Kasumi-1 (cell line): ENCODE data around the gene MIEF2.

ENCODE experiments used
- DNase-seq, 2 experiments: peaks; one replicate each; lab custom pipeline; 2025; lab: John Stamatoyannopoulos, UW

Gene MIEF2

DNA sequence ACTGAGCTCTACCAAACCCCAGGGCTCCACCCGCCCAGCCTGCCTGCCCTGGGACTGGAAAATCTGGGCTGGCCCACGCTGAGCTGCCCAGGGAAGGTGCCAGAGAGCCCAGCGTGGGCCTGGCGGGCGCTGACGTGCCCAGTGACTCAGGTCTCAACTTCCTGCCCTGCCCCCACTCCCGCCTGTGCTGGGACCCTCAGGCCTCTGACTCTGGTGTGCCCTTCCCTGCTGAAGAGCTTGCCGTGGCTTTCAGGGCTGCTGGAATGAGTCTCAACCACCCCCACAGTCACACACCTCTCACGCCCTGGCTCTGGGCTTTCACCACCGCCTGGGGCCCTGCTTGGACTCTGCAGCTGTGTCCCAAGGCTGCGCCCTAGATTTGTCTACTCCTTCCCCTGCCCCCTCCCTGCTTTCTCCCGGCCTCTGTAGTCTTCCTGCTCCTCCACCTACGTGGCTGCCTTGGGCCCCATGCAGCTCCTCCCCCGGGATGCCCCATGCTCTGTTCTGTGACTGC, 24.7 kb upstream of the MIEF2 start:
- no peak for DNase-seq

DNA sequence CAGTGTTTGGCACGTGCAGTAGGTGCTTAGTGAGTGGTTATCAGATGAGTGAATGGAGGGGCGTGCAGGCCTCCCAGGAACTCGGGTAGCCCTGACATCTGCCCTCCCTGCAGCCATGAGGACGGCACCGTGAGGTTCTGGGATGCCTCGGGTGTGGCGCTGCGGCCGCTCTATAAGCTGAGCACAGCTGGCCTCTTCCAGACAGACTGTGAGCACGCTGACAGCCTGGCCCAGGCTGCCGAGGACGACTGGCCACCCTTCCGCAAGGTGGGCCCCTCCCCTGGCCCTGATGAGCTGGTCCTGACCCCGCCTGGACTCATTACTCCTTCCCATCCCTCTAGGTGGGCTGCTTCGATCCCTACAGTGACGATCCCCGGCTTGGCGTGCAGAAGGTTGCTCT, 24.0 kb upstream of the MIEF2 start:
- DNase-seq, result no peak

DNA sequence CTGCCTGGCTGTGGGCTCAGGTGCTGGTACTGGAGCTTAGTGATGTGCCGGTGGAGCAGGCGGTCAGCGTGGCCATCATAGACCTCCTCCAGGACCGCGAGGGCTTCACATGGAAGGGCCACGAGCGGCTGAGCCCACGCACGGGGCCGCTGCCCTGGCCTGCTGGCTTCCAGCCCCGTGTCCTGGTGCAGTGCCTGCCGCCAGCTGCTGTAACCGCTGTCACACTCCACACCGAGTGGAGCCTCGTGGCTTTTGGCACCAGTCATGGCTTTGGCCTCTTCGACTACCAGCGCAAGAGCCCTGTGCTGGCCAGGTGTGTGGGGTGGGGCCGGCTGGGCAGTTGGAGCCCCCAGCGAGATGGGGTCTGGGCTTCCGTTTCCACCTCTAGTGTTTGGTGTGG, 23.0 kb upstream of the MIEF2 start:
- DNase-seq, result no peak

DNA sequence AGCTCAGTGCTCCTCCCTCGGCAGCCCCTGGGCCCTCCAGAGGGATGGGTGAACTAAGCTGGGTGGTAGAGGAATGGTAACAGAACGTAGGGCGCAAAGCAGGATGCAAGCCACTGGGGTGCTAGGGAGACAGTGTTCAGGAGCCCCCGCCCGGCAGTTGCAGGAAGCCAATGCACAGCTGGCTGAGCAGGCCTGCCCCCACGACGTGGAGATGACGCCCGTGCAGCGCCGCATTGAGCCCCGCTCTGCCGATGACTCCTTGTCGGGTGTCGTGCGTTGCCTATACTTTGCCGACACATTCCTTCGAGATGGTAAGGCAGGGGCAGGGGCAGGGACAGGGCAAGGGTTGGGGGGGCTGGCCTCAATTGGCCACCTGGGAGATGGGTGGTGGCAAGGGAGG, 22.2 kb upstream of the MIEF2 start:
- no peak for DNase-seq

DNA sequence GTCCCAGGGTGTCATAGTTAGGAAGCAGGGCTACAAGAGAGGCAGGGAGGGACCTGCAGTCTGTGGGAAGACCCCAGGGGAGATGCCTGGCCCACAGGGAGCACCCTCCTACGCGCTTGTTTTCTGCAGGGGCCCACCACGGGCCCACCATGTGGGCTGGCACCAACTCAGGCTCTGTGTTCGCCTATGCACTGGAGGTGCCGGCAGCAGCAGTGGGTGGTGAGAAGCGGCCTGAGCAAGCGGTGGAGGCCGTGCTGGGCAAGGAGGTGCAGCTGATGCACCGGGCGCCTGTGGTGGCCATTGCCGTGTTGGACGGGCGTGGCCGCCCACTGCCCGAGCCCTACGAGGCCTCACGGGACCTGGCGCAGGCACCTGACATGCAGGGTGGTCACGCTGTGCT, 20.0 kb upstream of the MIEF2 start:
- DNase-seq, result no peak

DNA sequence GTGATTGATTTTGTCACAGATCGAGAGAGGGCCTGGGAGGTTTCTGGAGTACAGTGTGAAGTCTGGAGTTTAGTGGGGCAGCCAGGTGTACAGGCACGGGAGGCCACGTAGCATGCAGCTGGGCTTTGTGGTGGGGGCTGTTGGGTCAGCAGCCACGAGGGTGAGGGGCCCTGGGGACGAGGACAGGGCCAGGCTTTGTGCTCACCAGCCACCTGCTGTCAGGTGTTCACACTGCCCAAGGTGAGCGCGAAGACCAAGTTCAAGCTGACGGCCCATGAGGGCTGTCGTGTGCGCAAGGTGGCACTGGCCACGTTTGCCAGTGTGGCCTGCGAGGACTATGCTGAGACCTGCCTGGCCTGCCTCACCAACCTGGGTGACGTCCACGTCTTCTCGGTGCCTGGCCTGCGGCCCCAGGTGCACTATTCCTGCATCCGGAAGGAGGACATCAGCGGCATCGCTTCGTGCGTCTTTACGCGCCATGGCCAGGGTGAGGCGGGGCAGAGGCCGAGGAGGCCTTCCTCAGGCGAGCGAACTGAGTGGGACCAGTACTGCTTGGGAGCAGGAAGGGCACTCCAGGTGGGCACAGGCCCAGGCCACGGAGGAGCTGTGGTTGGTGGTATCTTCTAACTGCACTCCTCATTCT, 19.1 kb upstream of the MIEF2 start:
- no peak for DNase-seq

DNA sequence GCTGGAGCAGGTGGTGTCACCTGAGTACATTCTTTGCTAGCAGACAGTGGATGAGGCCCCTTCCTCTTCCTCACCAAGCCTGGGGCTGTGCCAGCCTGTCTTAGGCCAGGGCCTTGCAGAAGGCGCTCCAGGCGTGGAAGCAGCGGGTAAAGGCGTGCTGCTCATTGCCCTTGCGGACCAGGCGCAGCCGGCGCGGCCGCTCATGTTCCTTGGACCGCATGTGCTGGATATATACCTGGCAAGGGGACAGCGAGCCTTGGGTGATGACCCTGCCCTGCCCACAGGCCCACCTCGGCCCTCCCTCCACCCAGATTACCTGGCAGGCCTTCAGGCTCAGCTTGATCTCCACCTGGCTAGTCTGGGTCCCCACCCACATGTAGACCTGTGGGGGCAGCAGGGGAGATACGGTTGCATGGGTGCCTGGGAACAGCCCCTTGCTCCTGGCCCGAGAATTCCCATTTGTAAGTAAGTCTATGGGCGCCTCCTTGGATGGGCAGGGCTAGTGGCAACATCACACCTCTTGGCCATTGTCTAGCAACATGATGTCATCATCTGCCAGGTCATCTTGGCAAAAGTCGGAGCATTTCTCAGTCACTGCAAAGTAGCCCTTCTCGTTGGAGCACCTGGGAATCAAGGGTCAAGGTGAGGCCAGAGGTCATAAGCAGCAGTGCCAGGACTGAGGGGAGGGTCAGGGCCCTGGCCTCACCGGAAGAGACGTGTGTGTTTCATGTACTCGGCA, 15.3 kb upstream of the MIEF2 start:
- DNase-seq, result no peak

DNA sequence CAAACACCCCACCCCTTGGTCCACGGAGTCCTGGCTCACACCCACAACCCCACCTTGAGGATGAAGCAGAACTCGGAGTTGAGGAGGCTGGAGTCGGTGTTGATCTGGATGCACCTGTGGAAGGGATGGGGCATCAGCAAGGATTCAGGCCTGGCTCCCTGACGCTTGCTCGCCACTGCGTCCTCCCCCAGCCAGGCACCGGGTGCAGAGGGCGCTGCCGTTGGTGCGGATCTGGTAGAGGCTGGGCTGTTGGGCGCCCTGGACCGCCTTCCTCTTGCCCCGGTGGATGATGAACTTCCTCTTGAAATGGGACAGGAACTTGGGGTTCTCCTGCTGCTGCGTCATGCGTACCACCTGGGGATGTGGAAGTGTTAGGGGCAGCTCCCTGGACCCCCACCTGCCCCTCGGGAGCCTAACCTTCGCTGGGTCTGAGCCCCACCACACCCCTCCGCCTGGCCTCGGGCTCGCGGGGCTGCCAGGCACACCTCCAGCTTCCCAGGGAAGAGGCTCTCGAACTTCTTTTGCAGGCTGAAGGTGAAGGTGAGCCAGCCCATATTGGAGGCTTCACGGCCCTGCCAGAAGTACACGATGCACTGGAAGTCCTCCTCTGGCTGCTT, 14.2 kb upstream of the MIEF2 start:
- DNase-seq, result no peak

DNA sequence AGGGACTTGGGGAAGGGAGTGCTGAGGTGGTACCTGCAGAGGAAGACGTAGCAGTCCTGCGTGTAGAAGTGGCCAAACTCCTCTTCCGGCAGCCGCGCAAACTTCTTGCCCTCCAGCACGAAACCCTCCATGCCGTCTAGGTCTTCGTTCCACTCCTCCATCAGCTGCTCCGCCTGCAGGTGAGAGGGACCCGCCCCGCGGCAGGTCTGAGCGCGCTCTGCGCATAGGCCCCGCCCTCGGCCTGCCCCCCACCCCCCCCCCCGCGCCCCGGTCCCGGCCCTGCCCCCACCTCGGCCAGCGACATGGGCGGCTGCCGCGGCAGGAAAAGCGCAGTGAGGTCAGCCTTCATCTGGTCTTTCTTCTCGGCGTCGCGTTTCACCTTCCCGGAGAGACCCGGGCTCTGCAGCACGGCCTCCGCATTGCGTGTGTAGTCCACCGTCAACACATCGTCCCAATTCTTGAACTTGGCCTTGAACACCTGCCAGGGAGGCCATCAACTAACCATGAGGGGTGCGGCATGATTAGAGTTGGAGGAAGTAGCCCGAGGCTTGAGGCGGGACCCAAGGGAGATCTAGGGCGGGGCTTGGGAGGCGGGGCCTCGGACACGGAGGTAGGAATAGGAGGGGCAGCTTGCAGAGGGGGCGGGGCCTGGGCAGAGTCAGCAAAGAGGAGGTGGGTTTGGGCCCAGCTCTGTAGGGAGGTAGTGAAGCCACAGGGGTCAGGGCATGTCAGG, 13.4 kb upstream of the MIEF2 start:
- DNase-seq, result no peak

DNA sequence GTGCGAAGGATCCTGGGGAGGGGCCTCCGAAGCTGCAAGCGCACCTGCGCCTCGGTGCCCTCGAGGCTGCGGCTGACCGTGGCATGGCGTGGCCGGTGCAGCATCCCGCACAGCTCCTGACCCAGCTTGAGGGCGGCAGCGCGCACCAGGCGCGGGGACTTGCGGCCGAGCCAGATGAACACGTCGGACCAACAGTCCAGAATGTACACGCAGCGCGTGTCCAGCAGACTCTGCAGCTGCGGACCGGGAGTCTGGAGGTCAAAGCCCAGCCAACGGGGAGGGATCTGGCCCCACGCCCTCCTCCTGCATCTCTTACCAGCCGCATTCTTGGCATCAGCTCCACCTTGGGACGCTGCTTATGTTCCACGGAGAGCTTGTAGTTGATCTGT, 12.9 kb upstream of the MIEF2 start:
- no peak for DNase-seq

DNA sequence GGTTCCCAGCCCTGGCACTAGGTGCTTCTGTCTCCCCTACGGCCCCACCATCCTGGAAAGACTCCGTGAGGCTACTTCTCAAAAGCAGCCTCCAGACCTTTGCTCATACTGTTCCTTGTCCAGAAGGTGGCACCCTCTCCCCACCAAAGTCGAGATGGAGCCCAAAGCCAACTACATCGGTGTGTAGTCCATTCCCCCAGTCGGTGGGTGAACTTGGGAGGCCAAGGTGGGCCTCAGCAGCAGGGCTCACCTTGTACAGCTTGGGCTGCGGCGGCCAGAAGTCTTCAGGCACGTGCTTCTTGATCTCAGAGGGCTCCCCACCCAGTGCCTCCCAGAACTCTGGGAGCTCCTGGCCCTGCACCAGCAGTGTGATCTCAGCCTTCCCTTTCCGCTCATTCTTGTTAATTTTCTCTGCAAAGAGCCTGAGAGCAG, 12.1 kb upstream of the MIEF2 start:
- DNase-seq, result peak; percentile 43 to 45

DNA sequence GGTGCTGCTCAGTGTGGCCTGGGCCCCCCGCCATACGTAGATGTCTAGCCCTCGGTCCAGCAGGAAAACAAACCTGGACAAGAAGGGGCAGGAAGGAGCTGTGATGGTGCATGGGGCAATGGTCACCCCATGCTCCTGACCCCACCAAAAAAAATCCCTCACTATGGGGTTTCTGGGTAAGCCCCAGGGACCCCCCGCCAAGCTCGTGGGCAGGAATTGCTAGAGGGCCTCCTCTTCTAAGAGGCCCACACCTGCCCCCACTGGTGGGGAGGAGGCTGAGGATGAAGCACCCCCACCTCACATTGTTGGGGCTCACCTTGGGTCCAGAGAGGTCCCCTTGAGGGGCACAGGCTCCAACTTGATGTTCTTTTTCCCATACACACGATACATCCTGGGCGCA, 11.7 kb upstream of the MIEF2 start:
- no peak for DNase-seq

DNA sequence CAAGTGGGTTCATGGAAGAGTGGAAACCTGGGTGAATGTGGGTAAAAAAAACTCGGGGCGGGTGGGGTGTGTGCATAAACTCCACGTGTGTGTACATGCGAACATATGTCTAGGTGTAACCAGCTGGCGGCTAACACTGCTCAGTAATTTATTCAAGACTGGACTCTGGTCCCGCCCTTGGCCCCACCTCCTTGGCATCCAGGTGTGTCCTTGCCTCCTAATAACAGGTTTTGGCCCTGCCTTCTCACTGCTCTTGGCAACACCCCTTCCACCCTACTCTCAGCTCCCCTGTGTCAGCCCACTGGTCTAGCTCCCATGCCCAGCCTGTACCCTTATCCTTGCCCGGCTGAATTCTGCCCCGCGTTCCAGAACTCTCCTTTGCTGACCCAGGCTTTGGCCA, 10.2 kb upstream of the MIEF2 start:
- DNase-seq, result no peak

DNA sequence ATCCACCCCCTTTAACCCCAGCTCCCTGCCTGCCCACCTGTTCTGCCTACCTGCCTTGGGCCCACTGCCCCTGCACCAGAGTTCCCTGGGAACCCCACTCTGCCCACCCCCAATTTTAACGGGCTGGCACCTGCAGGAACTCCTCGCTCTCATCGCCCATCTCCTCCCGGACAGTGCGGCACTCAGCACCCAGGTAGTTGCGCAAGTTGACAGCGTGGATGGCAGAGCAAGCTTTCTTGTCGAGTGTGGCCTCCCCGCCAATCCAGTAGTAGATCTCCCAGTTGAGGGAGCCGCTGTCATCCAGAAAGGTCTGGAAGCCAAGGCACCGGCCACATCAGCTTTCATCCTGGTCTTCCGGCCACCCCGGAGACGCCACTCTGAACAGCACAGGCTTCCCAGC, 9.8 kb upstream of the MIEF2 start:
- no peak for DNase-seq

DNA sequence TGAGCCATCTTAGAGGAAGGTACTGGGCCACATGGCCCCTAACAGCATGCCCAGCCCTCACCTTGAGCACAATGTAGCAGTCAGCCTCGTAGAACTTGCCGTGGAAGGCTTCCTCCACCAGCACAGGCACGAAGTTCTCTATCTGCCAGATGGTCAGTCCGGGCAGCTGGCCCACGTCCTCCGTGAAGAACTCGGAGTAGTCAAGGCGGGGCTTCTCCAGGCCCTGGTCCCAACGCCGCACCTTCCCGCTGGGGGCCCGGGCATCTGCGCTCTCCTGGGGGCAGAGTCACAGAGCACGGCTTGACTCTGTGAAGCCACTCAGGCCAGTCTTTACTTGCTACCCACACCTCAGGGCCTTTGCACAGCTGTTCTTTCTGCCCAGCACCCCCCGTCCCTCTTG, 9.3 kb upstream of the MIEF2 start:
- no peak for DNase-seq

DNA sequence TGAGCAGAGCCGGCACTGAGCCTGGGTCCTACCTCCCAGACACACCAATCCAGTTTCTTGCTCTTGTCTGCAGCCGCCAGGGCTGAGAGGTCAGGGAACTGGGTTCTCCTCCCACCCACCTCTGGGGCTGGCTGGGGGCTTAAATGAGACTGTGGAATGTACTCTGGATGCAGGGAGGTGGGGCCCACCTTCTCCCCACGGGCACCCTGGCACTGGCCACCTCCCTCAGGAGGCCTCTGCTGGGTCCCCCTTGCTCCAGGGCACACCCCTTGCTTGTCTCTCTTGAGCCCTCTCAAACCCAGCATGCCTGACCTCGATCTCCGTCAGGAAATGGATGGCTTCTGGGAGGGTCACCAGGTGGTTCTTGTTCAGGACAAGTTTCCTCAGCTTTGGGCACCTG, 8.3 kb upstream of the MIEF2 start:
- no peak for DNase-seq

DNA sequence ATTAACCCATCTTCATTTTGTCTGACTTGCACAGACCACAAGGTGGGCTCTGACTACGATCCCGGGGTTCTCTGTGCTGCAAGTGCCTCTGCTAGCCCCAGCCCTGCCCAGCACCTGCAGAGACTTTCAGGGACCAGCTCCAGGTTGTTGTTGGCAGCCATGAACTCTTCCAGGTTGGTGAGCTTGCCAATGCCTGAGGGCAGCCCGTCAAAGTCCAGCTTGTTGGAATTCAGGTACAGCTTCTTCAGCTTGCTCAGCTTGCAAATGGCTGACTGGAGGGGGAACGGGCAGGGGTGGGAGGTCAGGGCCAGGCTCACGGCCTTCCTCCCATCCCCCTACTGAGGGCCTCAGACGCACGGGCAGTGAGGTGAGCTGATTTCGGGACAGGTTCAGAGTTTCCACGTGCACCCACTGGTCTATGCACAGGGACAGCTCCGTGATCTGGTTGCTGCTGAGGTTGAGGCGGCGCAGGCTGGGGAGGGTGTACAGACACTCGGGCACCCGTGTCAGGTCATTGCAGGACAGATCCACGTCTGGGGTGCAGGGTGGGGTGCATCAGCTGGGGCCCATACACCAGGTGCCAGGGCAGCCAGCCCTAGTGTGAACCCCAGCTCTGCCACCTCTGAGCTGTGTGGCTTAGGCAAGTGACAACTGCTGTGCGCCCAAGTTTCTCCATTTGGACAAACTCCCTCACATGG, 7.1 kb upstream of the MIEF2 start:
- DNase-seq, result no peak

DNA sequence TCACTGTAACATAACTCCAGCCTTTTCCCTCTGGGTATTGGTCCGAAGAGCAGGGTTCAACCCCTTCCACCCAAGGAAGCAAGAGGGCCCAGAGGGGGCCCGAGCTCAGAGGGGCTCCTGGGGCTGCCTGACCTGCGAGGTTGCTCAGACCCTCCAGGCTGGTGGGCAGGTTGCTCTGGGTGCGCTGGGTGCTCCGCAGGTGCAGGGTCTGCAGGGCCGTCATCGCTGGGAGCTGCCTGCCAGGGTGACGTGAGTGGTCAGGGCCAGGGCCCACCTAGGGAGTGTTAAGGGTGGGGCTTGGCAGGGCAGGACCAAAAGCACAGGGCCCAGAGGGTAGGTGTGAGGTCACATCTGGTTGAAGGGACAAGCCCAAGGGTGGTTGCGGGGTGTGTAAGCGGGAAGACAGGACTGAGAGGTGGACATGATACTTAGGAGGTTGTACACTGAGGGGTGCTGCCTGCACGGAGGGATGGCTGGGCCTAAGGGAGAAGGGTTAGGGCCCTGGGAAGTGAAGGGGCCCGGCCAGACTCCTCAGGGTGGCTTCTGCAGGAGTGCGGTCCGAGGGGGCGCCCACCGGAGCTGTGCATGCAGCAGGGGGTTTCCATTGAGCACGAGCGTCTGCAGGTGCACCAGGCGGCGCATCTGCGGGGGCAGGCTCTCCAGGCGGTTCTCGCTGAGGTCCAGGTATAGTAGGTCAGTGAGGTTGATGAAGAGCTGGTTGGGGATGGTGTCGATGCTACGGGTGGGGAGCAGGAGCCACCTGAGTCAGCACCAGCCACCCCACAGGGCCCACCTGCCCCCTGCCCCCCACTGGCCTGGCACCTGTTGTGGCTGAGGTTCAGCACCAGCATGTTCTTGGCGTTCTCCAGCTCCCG, 6.3 kb upstream of the MIEF2 start:
- DNase-seq, result no peak

DNA sequence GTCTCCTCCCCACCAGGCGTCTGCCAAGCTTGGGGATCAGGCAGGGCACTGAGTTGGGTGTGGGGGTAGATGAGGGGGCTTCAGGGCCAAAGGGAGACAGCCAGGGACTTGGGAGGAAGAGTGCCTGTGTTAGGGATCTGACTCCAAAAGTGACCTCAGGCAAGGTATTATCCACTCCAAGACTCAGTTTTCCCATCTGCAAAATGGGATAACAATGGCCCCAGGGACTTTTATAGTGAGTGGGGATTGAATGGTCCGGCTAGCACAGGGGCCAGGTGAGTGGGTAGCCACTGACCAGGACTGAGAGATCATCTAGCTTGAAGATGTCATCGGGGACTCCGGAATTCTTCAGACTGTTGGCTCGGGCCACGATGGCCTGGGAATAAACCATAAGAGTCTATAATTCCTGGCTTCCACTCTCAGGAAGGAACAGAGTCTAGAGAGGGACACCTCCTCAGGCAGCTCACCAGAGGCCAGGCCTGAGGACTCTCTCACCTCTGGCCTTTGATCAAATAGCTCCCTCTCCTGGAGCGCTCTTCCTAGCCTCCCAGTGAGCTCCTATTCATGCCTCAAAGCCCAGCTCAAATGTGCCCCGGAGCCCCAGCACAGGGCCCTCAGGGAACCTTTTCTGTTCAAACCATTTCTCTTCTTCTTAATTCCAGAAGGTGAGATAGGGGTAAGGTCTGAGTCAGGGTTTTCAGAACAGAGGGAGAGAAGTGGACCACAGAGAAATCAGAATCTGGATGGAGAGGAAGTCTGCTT, 5.4 kb upstream of the MIEF2 start:
- no peak for DNase-seq

DNA sequence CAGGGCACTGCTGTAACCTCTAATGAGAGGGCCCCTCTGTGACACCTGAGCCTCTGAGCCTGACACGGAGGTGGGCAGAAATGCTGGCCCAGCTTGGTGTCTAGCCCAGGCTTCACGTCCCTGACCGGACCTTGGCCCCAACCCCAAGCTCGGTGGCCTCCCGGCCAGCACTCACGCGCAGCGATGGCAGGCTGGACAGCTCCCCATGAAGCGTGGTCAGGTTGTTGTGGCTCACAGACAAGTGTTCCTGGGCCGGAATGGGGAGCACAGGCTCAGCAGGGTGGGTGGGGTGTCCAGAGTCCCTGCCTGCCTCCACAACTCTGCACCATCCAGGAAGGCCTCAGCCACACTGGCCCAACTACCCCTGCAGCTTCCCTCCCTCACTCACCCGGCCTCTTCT, 4.1 kb upstream of the MIEF2 start:
- no peak for DNase-seq
